Fibroblast of skin of back (primary cell): ENCODE results near the gene GFRA4.

ENCODE experiments used
- DNase-seq: peaks from one replicate; pipeline ENCODE4 v3.0.0-alpha.2; 2013

Gene GFRA4

GRCh38 chr20:3614466-3614865 is 48.7 kb downstream of the GFRA4 start:
- DNase-seq = peak; percentile 46

- DNase-seq = peak; percentile 9
Measured at GRCh38 chr20:3613821-3614440, 49.3 kb downstream of the GFRA4 start.

GRCh38 chr20:3612795-3613572 is 50.2 kb downstream of the GFRA4 start:
- no peak for DNase-seq

GRCh38 chr20:3611901-3612300 is 51.3 kb downstream of the GFRA4 start:
- DNase-seq = no peak
